Neural cell (in vitro differentiated cells): ENCODE data around the gene ADRA2A. TPM values are rescaled to one million over a fixed set of nuclear protein-coding genes. Genes with fewer than 3 reads are reported as not detected.

Experiments
- H2AFZ ChIP-seq: fragments of 200-600, 300-800 bp; sonication (generic), shearing (Covaris generic); 2 replicates; pipeline ENCODE4 v1.6.0; 2014; ENCODE audit warnings: low read depth, mild to moderate bottlenecking, antibody characterized with exemption, low read length, moderate library complexity
- H3F3A ChIP-seq: fragments of 200-600 bp; shearing (Covaris generic); 2 replicates; pipeline ENCODE4 v1.6.1; 2016; ENCODE audit warnings: mild to moderate bottlenecking, moderate library complexity, mixed read lengths, antibody characterized with exemption, low read length; ENCODE audit not compliant: insufficient read depth, poor library complexity, severe bottlenecking
- H3K27ac ChIP-seq: fragments of 200-600, 300-800 bp; sonication (generic), shearing (Covaris generic); 2 replicates; pipeline ENCODE4 v1.5.1; 2014; ENCODE audit warnings: mild to moderate bottlenecking, low read length, moderate library complexity
- H3K27me3 ChIP-seq: fragments of 300-800, 200-600 bp; sonication (generic), shearing (Covaris generic); 2 replicates; pipeline ENCODE4 v1.6.0; 2014; ENCODE audit warnings: mild to moderate bottlenecking, low read depth, low read length, moderate library complexity; ENCODE audit not compliant: insufficient read depth
- H3K36me3 ChIP-seq: fragments of 300-800, 200-600 bp; sonication (generic), shearing (Covaris generic); 2 replicates; pipeline ENCODE4 v1.5.1; 2014; ENCODE audit warnings: mild to moderate bottlenecking, antibody characterized with exemption, low read length, moderate library complexity; ENCODE audit not compliant: insufficient read depth
- H3K4me2 ChIP-seq: fragments of 300-800, 200-600 bp; sonication (generic), shearing (Covaris generic); 2 replicates; pipeline ENCODE4 v1.6.0; 2014; ENCODE audit warnings: mild to moderate bottlenecking, low read length
- H3K4me3 ChIP-seq: fragments of 300-800, 200-600 bp; sonication (generic), shearing (Covaris generic); 2 replicates; pipeline ENCODE4 v1.5.1; 2014; ENCODE audit warnings: mild to moderate bottlenecking, low read length, moderate library complexity
- H3K79me2 ChIP-seq: fragments of 200-600 bp; shearing (Covaris generic); replicated peaks from 2 replicates; pipeline ENCODE4 v1.6.0; 2014; ENCODE audit warnings: mild to moderate bottlenecking, low read length, moderate library complexity; ENCODE audit not compliant: insufficient read depth
- H3K9ac ChIP-seq: fragments of 300-800, 200-600 bp; sonication (generic), shearing (Covaris generic); 2 replicates; pipeline ENCODE4 v1.6.1; 2016; ENCODE audit warnings: mild to moderate bottlenecking, low read length, mixed read lengths
- H3K9me2 ChIP-seq: fragments of 200-600 bp; shearing (Covaris generic); 2 replicates; pipeline ENCODE4 v1.6.1; 2016; ENCODE audit warnings: mild to moderate bottlenecking, low read length, mixed read lengths; ENCODE audit not compliant: insufficient read depth
- H3K9me3 ChIP-seq: fragments of 200-600, 300-800 bp; sonication (generic), shearing (Covaris generic); 2 replicates; pipeline ENCODE4 v1.6.1; 2016; ENCODE audit warnings: mild to moderate bottlenecking, mixed run types, low read length, moderate library complexity, mixed read lengths
- H4K20me1 ChIP-seq: fragments of 200-600 bp; shearing (Covaris generic); 2 replicates; pipeline ENCODE4 v1.6.1; 2016; ENCODE audit warnings: mild to moderate bottlenecking, mixed run types; ENCODE audit not compliant: insufficient read depth
- CTCF ChIP-seq: fragments of 450-650 bp; IDR thresholded peaks from 2 replicates; pipeline ENCODE4 v1.5.1; 2014; ENCODE audit warnings: antibody characterized with exemption, mild to moderate bottlenecking, moderate library complexity; ENCODE audit not compliant: poor library complexity, severe bottlenecking
- EP300 ChIP-seq: fragments of 450-650 bp; conservative IDR thresholded peaks from 2 replicates; pipeline ENCODE4 v1.6.1; 2014; ENCODE audit warnings: antibody characterized with exemption, mild to moderate bottlenecking, moderate library complexity; ENCODE audit not compliant: poor library complexity, severe bottlenecking
- EZH2 ChIP-seq: fragments of 200-600, 300-800 bp; shearing (Covaris generic), sonication (generic); IDR thresholded peaks from 2 replicates; pipeline ENCODE4 v1.6.1; 2014; ENCODE audit warnings: antibody characterized with exemption, low read length, borderline replicate concordance, mild to moderate bottlenecking; ENCODE audit not compliant: insufficient read depth, poor library complexity, severe bottlenecking
- MXI1 ChIP-seq: fragments of 450-650 bp; conservative IDR thresholded peaks from 2 replicates; pipeline ENCODE4 v1.6.1; 2014; ENCODE audit warnings: antibody characterized with exemption, mild to moderate bottlenecking; ENCODE audit not compliant: poor library complexity, severe bottlenecking
- POLR2AphosphoS5 ChIP-seq: IDR thresholded peaks from 2 replicates; pipeline ENCODE4 v1.6.1; 2012
- RAD21 ChIP-seq: fragments of 450-650 bp; conservative IDR thresholded peaks from 2 replicates; pipeline ENCODE4 v1.6.1; 2014; ENCODE audit warnings: antibody characterized with exemption, mild to moderate bottlenecking, moderate library complexity
- REST ChIP-seq: IDR thresholded peaks from 2 replicates; pipeline ENCODE4 v1.6.1; 2012; ENCODE audit warnings: borderline replicate concordance
- SMC3 ChIP-seq: fragments of 450-650 bp; conservative IDR thresholded peaks from 2 replicates; pipeline ENCODE4 v1.6.1; 2014; ENCODE audit warnings: antibody characterized with exemption, mild to moderate bottlenecking, moderate library complexity; ENCODE audit not compliant: poor library complexity
- TAF1 ChIP-seq: IDR thresholded peaks from 2 replicates; pipeline ENCODE4 v1.6.1; 2012; ENCODE audit warnings: low read depth
- polyA plus RNA-seq: library from polyadenylated mRNA; depleted of rRNA; stranded (reverse); fragments of >200 nt; gene quantifications from 2 replicates; pipeline ENCODE4 v1.2.3, GENCODE V29; 2014

The ADRA2A gene
- polyA plus RNA-seq, 1 donor from 2014 or later = 2.5 TPM

DNA sequence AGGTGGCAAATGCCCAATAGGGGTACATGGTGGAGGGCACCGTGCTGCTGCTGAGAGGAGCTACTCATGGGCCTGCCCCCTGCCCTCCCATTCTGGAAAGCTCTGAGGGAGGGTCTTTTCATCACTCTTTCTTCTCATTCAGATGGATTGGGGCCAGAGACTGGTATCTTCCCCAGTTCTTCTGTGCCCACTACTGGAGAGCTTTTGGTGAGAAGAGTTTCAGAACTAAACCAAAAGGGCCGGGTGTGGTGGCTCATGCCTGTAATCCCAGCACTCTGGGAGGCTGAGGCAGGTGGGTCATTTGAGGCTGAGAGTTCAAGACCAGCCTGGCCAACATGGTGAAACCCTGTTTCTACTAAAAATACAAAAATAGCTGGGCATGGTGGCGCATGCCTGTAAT lies 12.5 kb downstream of the ADRA2A start:
- no peaks in the 10 kb centered on the region for H3K36me3 ChIP-seq
- H2AFZ ChIP-seq = no peak overlapping the region
- TF ChIP-seq MXI1 (no peak), EZH2 (no peak), SMC3 (no peak), TAF1 (no peak), POLR2AphosphoS5 (no peak), RAD21 (no peak), REST (no peak), CTCF (no peak), EP300 (no peak)

GRCh38 chr10:111091833-111092232 lies 15.0 kb downstream of the ADRA2A start:
- no peaks in the 10 kb centered on the region for H3K9me2 ChIP-seq
- no peaks in the 10 kb centered on the region for H3K36me3 ChIP-seq
- no peak overlapping the region for H3K4me2 ChIP-seq
- H3K79me2 ChIP-seq = no peaks in the 10 kb centered on the region
- H3K27ac ChIP-seq = no peak overlapping the region
- no peaks in the 10 kb centered on the region for H3K27me3 ChIP-seq
- no peak overlapping the region for H3K9ac ChIP-seq
- H3K4me3 ChIP-seq = no peak overlapping the region
- no peaks in the 10 kb centered on the region for H4K20me1 ChIP-seq
- TF ChIP-seq TAF1 (no peak), POLR2AphosphoS5 (no peak), MXI1 (no peak), EP300 (no peak), REST (no peak), RAD21 (no peak), SMC3 (no peak), CTCF (no peak), EZH2 (no peak)
- H3K9me3 ChIP-seq = no peaks in the 10 kb centered on the region
- H2AFZ ChIP-seq = no peak overlapping the region
- no peaks in the 10 kb centered on the region for H3F3A ChIP-seq

More for the DNA sequence above, 12.5 kb downstream of the ADRA2A start:
- H4K20me1 ChIP-seq = no peaks in the 10 kb centered on the region
- no peaks in the 10 kb centered on the region for H3F3A ChIP-seq
- H3K27ac ChIP-seq = no peak overlapping the region
- no peak overlapping the region for H3K4me3 ChIP-seq
- H3K9ac ChIP-seq = no peak overlapping the region
- H3K9me3 ChIP-seq = no peaks in the 10 kb centered on the region
- no peaks in the 10 kb centered on the region for H3K27me3 ChIP-seq
- H3K4me2 ChIP-seq = no peak overlapping the region
- H3K9me2 ChIP-seq = no peaks in the 10 kb centered on the region
- H3K79me2 ChIP-seq = no peaks in the 10 kb centered on the region
